Prostate gland (tissue), 2 donors: ENCODE measurements around the gene MRPL54. TPM values are rescaled to one million over a fixed set of nuclear protein-coding genes. Genes with fewer than 3 reads are reported as not detected.
A peak's percentile ranks its signal among the peaks of the same experiment; 100 is the strongest.

ENCODE experiments used
- DNase-seq: peaks from one replicate; pipeline ENCODE4 v3.0.0-alpha.2; 2019; ENCODE audit warnings: low spot score
- H3K27ac ChIP-seq, 2 donors: fragments of 200-600 bp; sonication (generic); 2 replicates each; pipeline ENCODE4 v1.5.1; 2017 to 2019
- H3K27me3 ChIP-seq: fragments of 200-600 bp; sonication (generic); replicated peaks from 2 replicates; pipeline ENCODE4 v1.5.1; 2019; ENCODE audit not compliant: insufficient read depth
- H3K36me3 ChIP-seq, 2 donors: fragments of 200-600 bp; sonication (generic); 1 replicate in 1 of 2; 2 replicates in 1 of 2; pipeline versions ENCODE4 v1.5.1 to v1.8.1; 2017 to 2019
- H3K4me1 ChIP-seq: fragments of 200-600 bp; sonication (generic); replicated peaks from 2 replicates; pipeline ENCODE4 v1.5.1; 2019
- H3K4me3 ChIP-seq, 2 donors: fragments of 200-600 bp; sonication (generic); 2 replicates each; pipeline ENCODE4 v1.5.1; 2017 to 2019
- H3K9me3 ChIP-seq: fragments of 200-600 bp; sonication (generic); 2 replicates; pipeline ENCODE4 v1.5.1; 2017
- CTCF ChIP-seq, 4 experiments: fragments of 200-600 bp in 2 of 4; fragments of 450-650 bp in 2 of 4; sonication (generic) in 2 of 4; IDR thresholded peaks; 1 replicate in 3 of 4; 2 replicates in 1 of 4; pipeline ENCODE4 v1.5.1; 2016 to 2019; ENCODE audit warnings: antibody characterized with exemption in 4 of 4, mild to moderate bottlenecking in 2 of 4, moderate library complexity in 2 of 4
- POLR2A ChIP-seq: fragments of 450-650 bp; IDR thresholded peaks from one replicate; pipeline ENCODE4 v1.6.1; 2016; ENCODE audit warnings: antibody characterized with exemption, mild to moderate bottlenecking
- POLR2AphosphoS5 ChIP-seq: sonication (generic); formaldehyde crosslinking; IDR thresholded peaks from one replicate; pipeline ENCODE4 v1.6.1; 2017; ENCODE audit warnings: antibody characterized with exemption
- WGBS: methylation state at CpG from one replicate; pipeline ENCODE4 v1.1.5; 2018; 5-methylcytosine and 5-hydroxymethylcytosine counted together
- intact Hi-C: fragments of 100-400 bp; cut with DNase I; formaldehyde crosslinking; loops from one replicate; pipeline ENCODE4 v1.14.2; 2022
- total RNA-seq, 2 donors: library from RNA; depleted of rRNA; stranded (reverse); fragments of >200 nt; gene quantifications; one replicate each; pipeline ENCODE4 v1.1.0, GENCODE V29; 2016

Gene MRPL54
- total RNA-seq, 2 donors from 2014 or later = 69.7 to 105 TPM

- no peaks in the 10 kb centered on the region for H3K4me1 ChIP-seq
- H3K27me3 ChIP-seq = peaks cover 2% of the 10 kb centered on the region
- H3K9me3 ChIP-seq = no peaks in the 10 kb centered on the region
- no peak overlapping the region for H3K27ac ChIP-seq
- H3K36me3 ChIP-seq = no peaks in the 10 kb centered on the region
- no peak for TF ChIP-seq CTCF (IDR thresholded peaks at IDR 0.05)
- no peak for TF ChIP-seq POLR2A
- TF ChIP-seq POLR2AphosphoS5 = no peak
- H3K4me3 ChIP-seq = no peak overlapping the region
- DNase-seq = no peak
- intact Hi-C loops = no loop called here
- 82% methylated on average over 9 of the region's 9 CpGs for WGBS
Observed at GRCh38 chr19:3780786-3781304, 18.4 kb downstream of the MRPL54 start.

DNA sequence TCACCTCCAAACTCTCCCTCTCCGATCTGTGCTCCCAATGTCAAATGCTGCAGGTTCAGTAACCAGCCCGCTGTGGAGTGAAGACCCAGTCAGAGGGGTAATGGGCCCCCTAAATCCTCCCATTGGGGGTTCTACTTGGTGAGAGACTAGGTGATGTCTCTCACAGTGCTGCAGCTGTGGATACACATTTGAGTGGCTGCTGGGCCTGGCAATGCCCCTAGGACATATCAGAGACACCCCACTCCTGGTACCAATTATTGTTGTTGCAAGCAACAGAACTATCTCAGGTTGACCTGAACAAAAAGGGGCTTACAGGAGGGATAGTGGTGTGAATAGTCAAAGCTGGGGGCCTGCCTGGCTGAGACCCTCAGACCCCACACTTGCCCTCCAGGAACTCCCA is 19.1 kb downstream of the MRPL54 start:
- Histone ChIP-seq H3K4me1 (no peaks in the 10 kb centered on the region), H3K4me3 (no peak overlapping the region), H3K27ac (no peak overlapping the region), H3K36me3 (no peaks in the 10 kb centered on the region), H3K9me3 (no peaks in the 10 kb centered on the region), H3K27me3 (peaks cover 2% of the 10 kb centered on the region)
- no peak for DNase-seq
- intact Hi-C loops = no loop called here
- TF ChIP-seq POLR2AphosphoS5 = no peak
- WGBS = 100% methylated on average over 2 of the region's 2 CpGs

- Histone ChIP-seq H3K36me3 (no peaks in the 10 kb centered on the region), H3K27ac (no peak overlapping the region), H3K27me3 (peaks cover 2% of the 10 kb centered on the region), H3K4me1 (no peaks in the 10 kb centered on the region), H3K4me3 (no peak overlapping the region), H3K9me3 (no peaks in the 10 kb centered on the region)
- WGBS = 96% methylated on average over 1 of the region's 1 CpG
- TF ChIP-seq POLR2AphosphoS5 = no peak
- intact Hi-C loops = no loop called here
- DNase-seq = no peak
Observed at GRCh38 chr19:3782330-3782729, 19.8 kb downstream of the MRPL54 start.

DNA sequence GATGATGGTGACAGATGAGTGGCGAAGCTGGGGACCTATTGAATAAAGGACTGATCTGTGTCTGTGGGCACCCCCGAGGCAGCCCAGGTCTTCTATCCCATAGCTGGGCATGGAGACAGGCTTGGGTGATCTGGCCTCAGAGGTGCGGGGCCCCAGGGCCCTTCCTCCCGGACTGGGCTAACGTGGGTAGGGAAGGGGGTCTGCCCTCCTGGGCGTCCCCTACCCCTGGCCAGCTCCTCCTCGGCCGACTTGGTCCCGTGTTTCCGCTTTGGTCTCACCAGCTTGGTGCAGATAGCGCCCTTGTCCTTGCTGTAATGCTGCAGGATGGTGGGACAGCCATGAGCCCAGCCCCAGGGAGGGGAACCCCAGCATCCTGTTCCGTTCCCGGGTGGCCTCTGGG is 20.4 kb downstream of the MRPL54 start:
- TF ChIP-seq POLR2A (no peak), POLR2AphosphoS5 (no peak), CTCF (IDR thresholded peaks at IDR 0.05) (no peak)
- peaks cover 2% of the 10 kb centered on the region for H3K27me3 ChIP-seq
- WGBS = 86% methylated on average over 13 of the region's 13 CpGs
- no peak overlapping the region for H3K4me3 ChIP-seq
- H3K4me1 ChIP-seq = no peaks in the 10 kb centered on the region
- H3K27ac ChIP-seq = no peak overlapping the region
- H3K36me3 ChIP-seq = no peaks in the 10 kb centered on the region
- H3K9me3 ChIP-seq = no peaks in the 10 kb centered on the region
- intact Hi-C loops = no loop called here
- no peak for DNase-seq

DNA sequence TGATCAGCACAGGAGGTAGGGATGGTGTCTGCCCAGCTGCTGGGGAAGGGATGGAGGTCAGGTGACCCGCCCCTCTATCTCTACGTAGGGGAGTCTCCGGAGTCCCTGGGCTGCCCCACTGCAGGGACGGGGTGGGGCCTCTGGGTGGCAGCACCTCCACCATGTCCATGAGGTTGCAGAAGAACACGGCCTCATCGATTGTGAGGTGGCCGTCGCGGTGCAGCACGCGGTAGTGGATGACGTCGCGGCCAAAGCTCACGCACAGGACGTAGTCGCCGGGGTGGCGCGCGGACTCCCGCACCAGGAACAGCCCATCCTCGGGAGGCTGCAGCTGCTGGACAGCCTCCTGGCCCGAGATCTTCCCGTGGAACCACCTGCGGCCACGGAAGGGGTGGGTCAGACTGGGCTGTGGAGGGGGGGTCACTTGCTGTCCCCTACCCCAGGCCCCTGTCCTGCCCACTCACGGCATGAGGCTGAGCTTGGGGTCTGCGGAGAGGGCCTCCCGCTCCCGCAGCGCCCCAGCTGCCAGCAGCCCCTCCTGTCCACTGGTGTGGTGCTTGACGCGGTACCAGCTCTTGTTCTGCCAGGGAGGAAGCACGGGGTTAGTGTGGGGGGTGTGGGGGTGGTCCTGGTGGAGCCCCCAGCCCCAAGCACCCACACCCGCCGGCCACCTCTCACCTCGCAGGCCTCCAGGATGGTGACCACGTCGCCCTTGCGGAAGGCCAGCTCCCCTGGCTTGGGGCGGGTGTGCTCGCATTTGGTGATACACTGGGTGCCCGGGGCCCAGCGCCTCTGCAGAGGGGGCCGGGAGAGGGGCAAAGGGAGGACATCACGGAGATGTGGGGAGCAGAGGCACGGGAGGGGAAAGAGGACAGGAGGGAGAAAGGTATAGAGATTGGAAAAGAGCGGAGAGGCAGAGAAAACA is 21.4 kb downstream of the MRPL54 start:
- Histone ChIP-seq H3K27ac (no peak overlapping the region), H3K4me1 (no peaks in the 10 kb centered on the region), H3K4me3 (no peak overlapping the region), H3K9me3 (no peaks in the 10 kb centered on the region), H3K36me3 (no peaks in the 10 kb centered on the region), H3K27me3 (peaks cover 2% of the 10 kb centered on the region)
- no peak for TF ChIP-seq POLR2AphosphoS5
- peak in 1 of 4 experiments; percentile 15 for TF ChIP-seq CTCF (IDR thresholded peaks at IDR 0.05)
- DNase-seq = no peak
- intact Hi-C loops = no loop called here
- 78% methylated on average over 44 of the region's 49 CpGs for WGBS
